Glomerular endothelial cell (primary cell): ENCODE data around the gene DMXL2. TPM values are rescaled to one million over a fixed set of nuclear protein-coding genes. Genes with fewer than 3 reads are reported as not detected.
"Not testable (repeated sequence)": the region's sequence is repeated elsewhere in the genome, so short reads cannot be mapped to it uniquely, and the experiment has no call there.

Source experiments
- DNase-seq: peaks from one replicate; pipeline ENCODE4 v3.0.0-alpha.2; 2011; ENCODE audit warnings: low read depth, low spot score; ENCODE audit errors: extremely low read depth
- total RNA-seq: library from RNA; depleted of rRNA; stranded (reverse); fragments of >200 nt; gene quantifications from 2 replicates; pipeline ENCODE4 v1.2.3, GENCODE V29; 2015

DMXL2 gene
- total RNA-seq, 1 donor from 2014 or later, result 17.6 TPM

DNA sequence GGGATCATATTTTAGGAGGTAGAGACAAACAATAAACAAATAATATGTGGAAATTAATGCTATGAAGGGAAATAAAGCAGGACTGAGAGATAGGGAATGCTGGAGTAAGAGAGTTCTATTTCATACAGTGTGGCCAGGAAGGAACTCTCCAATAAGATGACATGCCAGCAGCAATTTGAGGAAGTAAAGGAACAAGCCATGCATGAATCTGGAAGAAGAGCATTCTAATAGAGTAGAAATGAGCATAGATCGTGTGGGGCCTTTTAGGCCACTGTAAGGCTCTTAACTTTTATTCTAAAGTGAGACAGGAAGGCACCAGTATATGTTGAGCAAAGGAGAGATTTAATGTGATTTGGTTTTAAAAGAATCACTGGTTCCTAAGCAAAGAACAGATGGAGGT lies 126.3 kb downstream of the DMXL2 start:
- DNase-seq, result no peak

- DNase-seq, result no peak
Observed at GRCh38 chr15:51494411-51495314, 127.9 kb downstream of the DMXL2 start.

DNA sequence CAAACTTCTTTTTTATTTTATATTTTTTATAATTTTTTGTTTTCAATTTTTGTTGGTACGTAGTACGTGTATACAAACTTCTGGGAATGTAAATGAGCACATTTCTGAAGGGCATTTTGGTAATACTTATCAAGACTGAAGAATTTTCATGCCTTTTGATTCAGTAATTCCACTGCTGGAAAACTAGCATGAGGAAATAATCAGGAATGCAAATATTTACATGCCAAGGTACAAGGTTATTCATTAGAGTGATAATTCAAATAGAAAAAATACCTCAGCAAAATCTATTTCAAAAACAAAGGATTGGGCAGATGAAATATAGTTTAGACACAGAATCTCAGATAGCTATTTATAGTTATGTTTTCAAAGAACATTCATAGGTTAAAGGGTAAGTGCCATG lies 128.7 kb downstream of the DMXL2 start:
- no peak for DNase-seq

- no peak for DNase-seq
Observed at GRCh38 chr15:51492528-51492927, 130.0 kb downstream of the DMXL2 start.

DNA sequence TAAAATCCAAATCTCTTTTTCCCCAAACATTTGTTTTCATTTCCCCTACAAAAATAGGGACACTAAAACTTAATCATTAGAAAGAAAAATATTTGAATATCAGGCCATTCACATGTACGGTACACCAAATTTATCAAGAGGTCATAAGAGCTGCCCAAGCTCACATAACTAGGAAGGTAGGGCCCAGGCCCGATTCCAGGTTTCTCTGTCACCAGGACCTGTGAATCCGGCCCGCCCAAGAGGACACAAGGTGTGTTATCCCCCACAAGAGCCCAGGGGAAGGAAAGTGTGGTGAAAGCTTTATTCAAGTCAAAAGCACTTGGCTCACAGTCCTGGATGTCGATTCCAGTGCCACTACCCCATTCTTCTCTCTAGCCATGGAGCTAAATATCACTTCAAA lies 130.6 kb downstream of the DMXL2 start:
- no peak for DNase-seq

DNA sequence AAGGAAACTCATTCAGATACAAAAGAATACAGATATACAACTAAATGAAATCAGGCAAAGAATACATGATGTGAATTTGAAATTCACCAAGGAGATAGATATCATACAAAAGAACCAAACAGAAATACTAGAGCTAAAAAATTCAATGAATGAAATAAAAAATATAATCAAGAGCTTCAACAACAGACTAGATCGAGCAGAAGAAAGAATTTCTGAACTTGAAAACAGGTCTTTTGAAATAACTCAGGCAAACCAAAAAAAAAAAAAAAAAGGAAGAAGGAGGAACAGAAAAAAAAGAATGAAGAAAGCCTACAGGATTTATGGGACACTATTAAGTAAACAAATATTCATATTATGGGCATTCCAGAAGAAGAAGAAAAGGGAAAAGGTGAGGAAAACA lies 137.8 kb downstream of the DMXL2 start:
- no peak for DNase-seq

DNA sequence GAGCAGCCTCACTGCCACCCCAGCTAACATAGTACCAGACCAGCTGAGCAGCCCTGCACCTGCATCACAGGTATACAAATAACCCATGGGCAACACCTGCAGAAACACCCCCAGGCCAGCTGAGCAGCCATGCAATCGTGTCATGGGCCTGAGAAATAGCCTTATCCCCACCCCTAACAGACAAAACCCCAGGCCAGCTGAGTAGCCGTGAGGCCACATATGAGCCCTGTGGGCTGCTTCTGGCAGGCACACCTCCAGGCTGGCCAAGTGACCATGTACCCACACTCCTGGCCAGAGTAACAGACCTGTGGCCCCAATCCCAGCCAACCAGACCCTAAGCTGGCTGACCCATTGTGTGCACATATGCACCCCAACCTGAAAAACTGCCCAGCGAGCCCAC lies 138.6 kb downstream of the DMXL2 start:
- DNase-seq, result no peak

GRCh38 chr15:51483520-51483919 lies 139.1 kb downstream of the DMXL2 start:
- no peak for DNase-seq

GRCh38 chr15:51475736-51476135 lies 146.8 kb downstream of the DMXL2 start:
- DNase-seq, result no peak

GRCh38 chr15:51470512-51470911 lies 152.1 kb downstream of the DMXL2 start:
- no peak for DNase-seq

DNA sequence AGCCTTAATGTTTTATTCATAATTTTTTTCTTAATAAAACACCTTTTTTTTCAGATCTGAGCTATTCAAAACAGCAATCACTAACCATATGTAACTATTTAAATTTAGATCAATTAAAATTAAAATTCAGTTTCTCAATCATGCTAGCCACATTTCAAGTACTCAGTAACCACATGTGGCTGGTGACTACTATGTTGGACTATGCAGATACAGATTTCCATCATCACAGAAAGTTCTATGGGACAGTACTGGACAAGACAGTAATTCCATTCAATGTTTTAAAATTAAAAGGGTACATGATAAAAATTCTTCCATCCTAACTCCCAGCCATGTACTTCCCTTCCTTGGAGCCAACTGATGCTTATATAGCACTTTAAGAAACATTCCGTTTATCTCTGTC lies 161.8 kb downstream of the DMXL2 start:
- no peak for DNase-seq

DNA sequence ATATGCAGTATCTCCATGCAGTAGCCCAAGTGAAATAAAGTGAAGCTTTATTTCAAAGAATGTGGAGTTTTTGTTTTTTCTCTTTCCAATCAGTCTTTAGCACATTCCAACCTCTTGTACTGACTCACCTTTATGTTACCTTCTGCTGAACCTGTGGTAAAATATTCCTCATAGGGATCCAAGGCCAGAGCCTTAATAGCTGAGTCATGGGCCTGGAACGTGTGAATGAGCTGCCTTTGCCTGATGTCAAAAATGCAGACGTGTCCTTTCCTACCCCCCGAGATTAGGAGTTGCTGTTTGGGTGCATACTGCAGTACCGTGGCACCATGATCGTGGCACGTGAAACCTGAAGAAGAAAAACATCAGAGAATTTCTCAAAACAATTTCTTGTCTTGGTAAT lies 172.6 kb downstream of the DMXL2 start:
- DNase-seq, result no peak

DNA sequence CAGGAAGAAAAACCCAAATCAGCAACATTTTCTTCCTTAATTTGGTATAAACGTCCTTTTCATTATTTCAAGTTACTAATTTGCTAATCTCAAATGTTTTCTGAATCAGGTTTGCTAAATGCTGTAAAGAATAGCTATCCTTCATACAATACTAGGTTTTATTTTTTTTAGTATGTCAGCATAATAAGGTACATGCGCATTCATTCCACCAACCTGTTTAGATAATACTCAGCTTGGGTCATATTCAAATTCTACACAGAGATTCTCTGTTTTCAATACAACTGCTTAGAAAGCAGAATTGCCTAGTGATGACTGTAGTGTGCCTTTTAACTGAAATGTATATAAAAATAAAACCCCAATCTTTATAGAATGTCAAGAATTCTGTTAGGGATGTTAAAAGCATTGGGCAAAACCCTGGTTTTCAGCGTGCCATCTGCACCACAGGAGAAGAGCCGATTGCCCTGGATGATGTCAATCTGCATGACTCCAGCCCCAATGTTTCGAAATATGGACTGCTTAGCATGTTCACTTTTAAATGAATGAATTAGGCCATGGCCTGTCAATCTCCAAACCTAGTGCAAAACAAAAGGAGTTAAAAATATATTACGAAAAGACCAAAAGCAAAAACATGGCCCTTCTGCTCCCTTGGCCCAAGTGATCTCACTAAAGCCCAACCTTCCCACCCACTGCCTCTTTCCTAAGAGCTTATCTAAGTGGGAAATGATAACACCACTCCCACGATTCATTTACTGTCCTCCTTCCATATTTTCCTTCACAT lies 173.8 kb downstream of the DMXL2 start:
- DNase-seq, result no peak

GRCh38 chr15:51447855-51448621 lies 174.5 kb downstream of the DMXL2 start:
- no peak for DNase-seq

GRCh38 chr15:51446029-51446744 lies 176.4 kb downstream of the DMXL2 start:
- DNase-seq, result not testable (repeated sequence)

GRCh38 chr15:51444807-51445206 lies 177.8 kb downstream of the DMXL2 start:
- DNase-seq, result no peak

GRCh38 chr15:51444112-51444511 lies 178.5 kb downstream of the DMXL2 start:
- no peak for DNase-seq

GRCh38 chr15:51443282-51443914 lies 179.2 kb downstream of the DMXL2 start:
- DNase-seq, result no peak

- DNase-seq, result no peak
Observed at GRCh38 chr15:51438526-51438925, 184.0 kb downstream of the DMXL2 start.

DNA sequence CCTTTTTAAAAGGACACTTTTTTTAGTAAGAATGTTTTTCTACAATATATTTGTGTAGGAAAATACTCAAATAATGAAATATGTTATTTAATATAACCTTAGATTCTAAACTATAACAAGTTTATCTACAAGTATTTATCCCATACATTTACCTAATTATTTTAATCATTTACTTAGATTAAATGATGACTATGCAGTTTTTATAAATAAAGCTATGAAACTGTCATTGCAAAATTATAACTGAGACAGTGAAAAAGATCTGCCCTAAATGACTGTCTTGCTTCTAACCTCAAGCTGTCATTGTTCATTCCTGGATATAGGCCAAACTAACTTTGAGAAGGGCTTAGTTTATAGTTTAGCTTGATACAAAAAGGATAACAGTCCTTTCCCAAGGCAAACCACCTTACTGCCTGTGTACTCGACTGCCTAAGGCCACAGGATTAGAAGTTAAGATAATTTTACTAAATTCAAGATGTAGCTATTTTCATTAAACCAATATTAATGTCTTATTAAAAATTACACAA lies 197.0 kb downstream of the DMXL2 start:
- no peak for DNase-seq
